Caki2 (cell line): ENCODE data around the gene MTG1. TPM values are rescaled to one million over a fixed set of nuclear protein-coding genes. Genes with fewer than 3 reads are reported as not detected.
A peak's percentile ranks its signal among the peaks of the same experiment; 100 is the strongest.

ENCODE experiments used
- DNase-seq: peaks from one replicate; pipeline ENCODE4 v3.0.0-alpha.2; 2015; ENCODE audit warnings: low read depth
- in situ Hi-C: cut with HindIII; loops from 2 replicates; pipeline ENCODE4 v1.10.0; 2016; ENCODE audit warnings: low sequenced_read_pairs, low pct_unique_long_range_greater_than_20kb, mixed read lengths
- total RNA-seq: library from RNA; depleted of rRNA; stranded (reverse); fragments of >200 nt; shearing (Covaris generic); gene quantifications from 2 replicates; pipeline ENCODE4 v1.2.3, GENCODE V29; 2014; ENCODE audit warnings: low replicate concordance; rRNA removed

The MTG1 gene
- 65.6 and 75.7 TPM in 2 replicates for total RNA-seq

GRCh38 chr10:133394064-133394663 lies at the start of gene MTG1:
Gene MTG1, plus strand, starts transcription at chr10:133394157. Its CDS starts 64 bp downstream, at chr10:133394221.
- DNase-seq: peak; percentile 95
- in situ Hi-C loops: no loop called here

GRCh38 chr10:133344236-133344635 lies 49.7 kb upstream of the MTG1 start:
- in situ Hi-C loops: no loop called here
- no peak for DNase-seq

- no peak for DNase-seq
- in situ Hi-C loops: no loop called here
Measured at GRCh38 chr10:133346413-133346812, 47.5 kb upstream of the MTG1 start.

- in situ Hi-C loops: no loop called here
- no peak for DNase-seq
Measured at GRCh38 chr10:133347710-133348517, 46.0 kb upstream of the MTG1 start.

GRCh38 chr10:133349160-133349568 lies 44.8 kb upstream of the MTG1 start:
- DNase-seq: no peak
- in situ Hi-C loops: no loop called here

GRCh38 chr10:133349577-133350011 lies 44.4 kb upstream of the MTG1 start:
- in situ Hi-C loops: no loop called here
- no peak for DNase-seq

- in situ Hi-C loops: no loop called here
- no peak for DNase-seq
Measured at GRCh38 chr10:133350283-133350949, 43.5 kb upstream of the MTG1 start.

GRCh38 chr10:133350950-133351329 lies 43.0 kb upstream of the MTG1 start:
- no peak for DNase-seq
- in situ Hi-C loops: no loop called here

GRCh38 chr10:133351408-133352318 lies 42.3 kb upstream of the MTG1 start:
- in situ Hi-C loops: no loop called here
- no peak for DNase-seq

GRCh38 chr10:133353202-133353959 lies 40.6 kb upstream of the MTG1 start:
- in situ Hi-C loops: no loop called here
- DNase-seq: no peak

- in situ Hi-C loops: no loop called here
- no peak for DNase-seq
Measured at GRCh38 chr10:133353988-133354605, 39.9 kb upstream of the MTG1 start.

- DNase-seq: no peak
- in situ Hi-C loops: no loop called here
Measured at GRCh38 chr10:133354672-133355240, 39.2 kb upstream of the MTG1 start.

- DNase-seq: no peak
- in situ Hi-C loops: no loop called here
Measured at GRCh38 chr10:133355266-133355665, 38.7 kb upstream of the MTG1 start.

- no peak for DNase-seq
- in situ Hi-C loops: no loop called here
Measured at GRCh38 chr10:133355991-133356390, 38.0 kb upstream of the MTG1 start.

- in situ Hi-C loops: no loop called here
- DNase-seq: no peak
Measured at GRCh38 chr10:133356549-133357284, 37.2 kb upstream of the MTG1 start.
